H9 (cell line): ENCODE data around the gene COLQ. TPM values are rescaled to one million over a fixed set of nuclear protein-coding genes. Genes with fewer than 3 reads are reported as not detected.

Source experiments
- DNase-seq: peaks from one replicate; pipeline ENCODE4 v3.0.0-alpha.2; 2017
- H2AFZ ChIP-seq: one replicate; pipeline ENCODE4 v1.6.1; 2013; ENCODE audit warnings: mild to moderate bottlenecking, low read length, control low read depth, moderate library complexity
- H2AK5ac ChIP-seq: 2 replicates; pipeline ENCODE4 v1.6.1; 2013; ENCODE audit warnings: low read length, control low read depth, mixed read lengths; ENCODE audit not compliant: insufficient read length
- H2BK120ac ChIP-seq: one replicate; pipeline ENCODE4 v1.6.1; 2013; ENCODE audit warnings: low read depth, mild to moderate bottlenecking, low read length, control low read depth, inconsistent platforms; ENCODE audit not compliant: poor library complexity, severe bottlenecking
- H2BK12ac ChIP-seq: 2 replicates; pipeline ENCODE4 v1.6.1; 2013; ENCODE audit warnings: low read length, control low read depth, mixed read lengths, low read depth; ENCODE audit not compliant: insufficient read length
- H2BK15ac ChIP-seq: 2 replicates; pipeline ENCODE4 v1.6.1; 2013; ENCODE audit warnings: low read depth, low read length, control low read depth
- H2BK20ac ChIP-seq: one replicate; pipeline ENCODE4 v1.6.1; 2013; ENCODE audit warnings: low read depth, mild to moderate bottlenecking, low read length, control low read depth, inconsistent platforms; ENCODE audit not compliant: poor library complexity, severe bottlenecking
- H2BK5ac ChIP-seq: 2 replicates; pipeline ENCODE4 v1.6.1; 2013; ENCODE audit warnings: low read length, control low read depth, mixed read lengths; ENCODE audit not compliant: insufficient read length
- H3K14ac ChIP-seq: 2 replicates; pipeline ENCODE4 v1.6.1; 2013; ENCODE audit warnings: low read length, control low read depth; ENCODE audit not compliant: insufficient read depth
- H3K18ac ChIP-seq: 2 replicates; pipeline ENCODE4 v1.6.1; 2013; ENCODE audit warnings: low read depth, mild to moderate bottlenecking, mixed read lengths, low read length, control low read depth; ENCODE audit not compliant: insufficient read length
- H3K23ac ChIP-seq: 2 replicates; pipeline ENCODE4 v1.6.1; 2013; ENCODE audit warnings: low read length, control low read depth, mixed read lengths, low read depth; ENCODE audit not compliant: insufficient read length
- H3K23me2 ChIP-seq: 2 replicates; pipeline ENCODE4 v1.6.1; 2013; ENCODE audit warnings: low read depth, mild to moderate bottlenecking, mixed read lengths, low read length, control low read depth; ENCODE audit not compliant: insufficient read length, poor library complexity, severe bottlenecking
- H3K27ac ChIP-seq: 2 replicates; pipeline ENCODE4 v1.5.1; 2013; ENCODE audit warnings: low read length, control low read depth, mixed read lengths, low read depth; ENCODE audit not compliant: insufficient read length
- H3K27me3 ChIP-seq: 2 replicates; pipeline ENCODE4 v1.6.1; 2013; ENCODE audit warnings: low read length, control low read depth, inconsistent platforms; ENCODE audit not compliant: insufficient read depth
- H3K4ac ChIP-seq: 2 replicates; pipeline ENCODE4 v1.6.1; 2013; ENCODE audit warnings: low read depth, mild to moderate bottlenecking, control low read depth, inconsistent platforms, low read length, moderate library complexity
- H3K4me1 ChIP-seq: 2 replicates; pipeline ENCODE4 v1.6.1; 2013; ENCODE audit warnings: low read length, control low read depth, inconsistent platforms; ENCODE audit not compliant: insufficient read depth
- H3K4me2 ChIP-seq: 2 replicates; pipeline ENCODE4 v1.6.1; 2013; ENCODE audit warnings: low read length, control low read depth, mixed read lengths; ENCODE audit not compliant: insufficient read length, insufficient read depth
- H3K56ac ChIP-seq: 2 replicates; pipeline ENCODE4 v1.6.1; 2013; ENCODE audit warnings: low read depth, mild to moderate bottlenecking, mixed read lengths, low read length, control low read depth; ENCODE audit not compliant: insufficient read length
- H3K79me1 ChIP-seq: 2 replicates; pipeline ENCODE4 v1.6.1; 2013; ENCODE audit warnings: low read depth, mild to moderate bottlenecking, moderate library complexity, low read length, control low read depth, inconsistent platforms; ENCODE audit not compliant: insufficient read depth, poor library complexity, severe bottlenecking
- H3K79me2 ChIP-seq: 2 replicates; pipeline ENCODE4 v1.6.1; 2013; ENCODE audit warnings: low read length, control low read depth, inconsistent platforms; ENCODE audit not compliant: insufficient read depth
- H3K9ac ChIP-seq: 2 replicates; pipeline ENCODE4 v1.6.1; 2013; ENCODE audit warnings: low read length, control low read depth, mixed read lengths; ENCODE audit not compliant: insufficient read length; ENCODE audit errors: extremely low read depth
- H3K9me3 ChIP-seq: one replicate; pipeline ENCODE4 v1.6.1; 2013; ENCODE audit warnings: low read depth, low read length, inconsistent platforms; ENCODE audit not compliant: control insufficient read depth
- H3T11ph ChIP-seq: one replicate; pipeline ENCODE4 v1.6.1; 2013; ENCODE audit warnings: mild to moderate bottlenecking, low read length, control low read depth, inconsistent platforms
- H4K20me1 ChIP-seq: one replicate; pipeline ENCODE4 v1.6.1; 2013; ENCODE audit not compliant: control insufficient read depth, insufficient read length, insufficient read depth
- H4K5ac ChIP-seq: 2 replicates; pipeline ENCODE4 v1.6.1; 2013; ENCODE audit warnings: low read depth, mild to moderate bottlenecking, mixed read lengths, low read length, control low read depth; ENCODE audit not compliant: insufficient read length
- H4K8ac ChIP-seq: replicated peaks from 2 replicates; pipeline ENCODE4 v1.6.1; 2013; ENCODE audit warnings: low read length, control low read depth, mixed read lengths, low read depth; ENCODE audit not compliant: insufficient read length
- H4K91ac ChIP-seq: 2 replicates; pipeline ENCODE4 v1.6.1; 2013; ENCODE audit warnings: low read depth, mild to moderate bottlenecking, moderate library complexity, mixed read lengths, low read length, control low read depth; ENCODE audit not compliant: insufficient read length
- H3K27ac Mint-ChIP-seq, 3 experiments: 2 replicates in 2 of 3; 3 replicates in 1 of 3; pipeline ENCODE4 v1.8.0; 2020 to 2021; ENCODE audit warnings: mixed read lengths in 3 of 3, mild to moderate bottlenecking in 1 of 3, moderate library complexity in 1 of 3
- H3K27me3 Mint-ChIP-seq: 2 replicates; pipeline ENCODE4 v1.8.0; 2021; ENCODE audit warnings: low read depth, mild to moderate bottlenecking, moderate library complexity, mixed read lengths
- H3K36me3 Mint-ChIP-seq, 3 experiments: 2 replicates in 2 of 3; 3 replicates in 1 of 3; pipeline ENCODE4 v1.8.0; 2020 to 2021; ENCODE audit warnings: low read depth in 3 of 3, mixed read lengths in 3 of 3; ENCODE audit not compliant: insufficient read depth in 1 of 3
- H3K4me1 Mint-ChIP-seq, 2 experiments: 2 replicates each; pipeline ENCODE4 v1.8.0; 2020; ENCODE audit warnings: mixed read lengths in 2 of 2
- H3K4me3 Mint-ChIP-seq, 2 experiments: 2 replicates in 1 of 2; 3 replicates in 1 of 2; pipeline ENCODE4 v1.8.0; 2020 to 2021; ENCODE audit warnings: mild to moderate bottlenecking in 2 of 2, mixed read lengths in 2 of 2, moderate library complexity in 1 of 2
- H3K9me3 Mint-ChIP-seq, 2 experiments: 2 replicates in 1 of 2; 3 replicates in 1 of 2; pipeline ENCODE4 v1.8.0; 2020; ENCODE audit warnings: mild to moderate bottlenecking in 2 of 2, mixed read lengths in 2 of 2, moderate library complexity in 1 of 2
- CTCF ChIP-seq: fragments of 200-600 bp; sonication (generic); conservative IDR thresholded peaks from 3 replicates; pipeline ENCODE4 v1.8.0; 2021; ENCODE audit warnings: antibody characterized with exemption, mild to moderate bottlenecking
- WGBS: extraction: QIAGEN DNeasy Blood & Tissue Kit; methylation state at CpG from one replicate; pipeline ENCODE4 v1.1.7; 2013; ENCODE audit warnings: missing lambda C conversion rate, low lambda C conversion rate, mixed read lengths; ENCODE audit not compliant: insufficient read length; ENCODE audit errors: extremely low coverage; 5-methylcytosine and 5-hydroxymethylcytosine counted together
- total RNA-seq: library from RNA; stranded (reverse); gene quantifications from 2 replicates; pipeline ENCODE4 v1.2.1, GENCODE V29; 2021

Gene COLQ
- total RNA-seq, 1 experiment from 2014 or later = 0.61 TPM

GRCh38 chr3:15409239-15409638, 112.3 kb downstream of the COLQ start:
- Histone ChIP-seq H3K27ac (no peak overlapping the region), H2BK20ac (no peak overlapping the region), H3K4me2 (no peak overlapping the region), H3K23ac (no peak overlapping the region), H3K23me2 (no peaks in the 10 kb centered on the region), H3K18ac (no peak overlapping the region), H3K9me3 (no peaks in the 10 kb centered on the region), H3K9ac (no peak overlapping the region), H3K4ac (no peak overlapping the region), H2BK15ac (no peak overlapping the region), H4K91ac (no peak overlapping the region), H4K20me1 (no peaks in the 10 kb centered on the region), H2BK120ac (no peak overlapping the region), H4K8ac (no peak overlapping the region), H3T11ph (no peak overlapping the region), H3K14ac (no peak overlapping the region), H4K5ac (no peak overlapping the region), H2BK12ac (no peak overlapping the region), H2AFZ (no peak overlapping the region), H3K79me1 (no peaks in the 10 kb centered on the region), H3K79me2 (no peaks in the 10 kb centered on the region), H3K27me3 (no peaks in the 10 kb centered on the region), H2AK5ac (no peak overlapping the region), H2BK5ac (no peak overlapping the region), H3K4me1 (no peaks in the 10 kb centered on the region), H3K56ac (no peak overlapping the region)
- no peak for DNase-seq
- no peaks in the 10 kb centered on the region for H3K9me3 Mint-ChIP-seq
- no peaks in the 10 kb centered on the region for H3K4me1 Mint-ChIP-seq
- WGBS = no CpG with 5 or more reads among the region's 3 CpGs
- H3K27ac Mint-ChIP-seq = peak overlapping the region in 1 of 3 experiments; percentile 91; a peak in 1 of 7 replicates
- no peak for TF ChIP-seq CTCF
- H3K4me3 Mint-ChIP-seq = no peak overlapping the region
- H3K27me3 Mint-ChIP-seq = no peaks in the 10 kb centered on the region
- peaks cover 4 to 40% (median 31%) of the 10 kb centered on the region in 3 experiments; a peak in 5 of 7 replicates for H3K36me3 Mint-ChIP-seq
